Stomach (tissue), 4 donors: Measurements from ENCODE around the gene PDE4D.

Source experiments
- CTCF ChIP-seq, 7 experiments: fragments of 450-650 bp in 4 of 7; fragments of 200-600 bp in 3 of 7; sonication (generic) in 3 of 7; IDR thresholded peaks; one replicate each; pipeline ENCODE4 v1.5.1; 2016 to 2019; ENCODE audit warnings: antibody characterized with exemption in 7 of 7, control low read depth in 2 of 7, mild to moderate bottlenecking in 1 of 7
- POLR2A ChIP-seq, 4 donors: fragments of 450-650 bp; IDR thresholded peaks; one replicate each; pipeline ENCODE4 v1.6.1; 2016; ENCODE audit warnings: antibody characterized with exemption in 4 of 4, control low read depth in 2 of 4, mild to moderate bottlenecking in 1 of 4, moderate library complexity in 1 of 4

DNA sequence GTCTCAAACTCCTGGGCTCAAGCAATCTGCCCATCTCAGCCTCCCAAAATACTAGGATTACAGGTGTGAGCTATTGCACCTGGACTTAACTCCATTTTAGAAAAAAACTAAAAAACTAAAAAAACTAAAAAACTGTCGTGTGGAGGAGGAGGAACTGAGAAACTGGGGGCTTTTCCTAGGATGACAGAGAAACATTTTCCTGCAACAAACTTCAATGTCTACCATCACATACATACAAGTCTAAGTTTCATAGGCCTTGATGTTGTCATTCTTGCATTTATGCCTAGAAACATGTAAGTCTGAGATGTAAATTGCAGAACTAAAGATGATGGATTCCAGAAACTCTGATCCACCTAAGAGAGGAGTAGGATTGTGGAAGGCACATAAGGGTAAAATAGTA is 753.8 kb downstream of the PDE4D start:
- TF ChIP-seq POLR2A (IDR thresholded peaks at IDR 0.05), result no peak
- TF ChIP-seq CTCF (IDR thresholded peaks at IDR 0.05), result no peak
